Measurements from ENCODE around the gene EGF.

GRCh38 chr4:109952612-109953011 lies 39.9 kb downstream of the EGF start:
- TF ChIP-seq, protein P1, sequence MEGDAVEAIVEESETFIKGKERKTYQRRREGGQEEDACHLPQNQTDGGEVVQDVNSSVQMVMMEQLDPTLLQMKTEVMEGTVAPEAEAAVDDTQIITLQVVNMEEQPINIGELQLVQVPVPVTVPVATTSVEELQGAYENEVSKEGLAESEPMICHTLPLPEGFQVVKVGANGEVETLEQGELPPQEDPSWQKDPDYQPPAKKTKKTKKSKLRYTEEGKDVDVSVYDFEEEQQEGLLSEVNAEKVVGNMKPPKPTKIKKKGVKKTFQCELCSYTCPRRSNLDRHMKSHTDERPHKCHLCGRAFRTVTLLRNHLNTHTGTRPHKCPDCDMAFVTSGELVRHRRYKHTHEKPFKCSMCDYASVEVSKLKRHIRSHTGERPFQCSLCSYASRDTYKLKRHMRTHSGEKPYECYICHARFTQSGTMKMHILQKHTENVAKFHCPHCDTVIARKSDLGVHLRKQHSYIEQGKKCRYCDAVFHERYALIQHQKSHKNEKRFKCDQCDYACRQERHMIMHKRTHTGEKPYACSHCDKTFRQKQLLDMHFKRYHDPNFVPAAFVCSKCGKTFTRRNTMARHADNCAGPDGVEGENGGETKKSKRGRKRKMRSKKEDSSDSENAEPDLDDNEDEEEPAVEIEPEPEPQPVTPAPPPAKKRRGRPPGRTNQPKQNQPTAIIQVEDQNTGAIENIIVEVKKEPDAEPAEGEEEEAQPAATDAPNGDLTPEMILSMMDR (IDR thresholded peaks at IDR 0.05) = no peak
- TF ChIP-seq POLR2AphosphoS5 (IDR thresholded peaks at IDR 0.05) (no peak), POLR2A (IDR thresholded peaks at IDR 0.05) (no peak)
